Measurements from ENCODE around the gene UBE2Q2.
"Not testable (repeated sequence)": the region's sequence is repeated elsewhere in the genome, so short reads cannot be mapped to it uniquely, and the experiment has no call there.

UBE2Q2 gene

GRCh38 chr15:75867449-75867848, 24.2 kb downstream of the UBE2Q2 start:
- Histone ChIP-seq H3K27ac (no peak overlapping the region), H3K36me3 (peaks cover 16% of the 10 kb centered on the region), H3K9me3 (ENCODE audit: severe bottlenecking) (no peaks in the 10 kb centered on the region), H3K27me3 (ENCODE audit: insufficient read depth, low read depth, severe bottlenecking) (no peaks in the 10 kb centered on the region), H3K4me3 (ENCODE audit: low read depth, low read length) (no peak overlapping the region)
- TF ChIP-seq CTCF (IDR thresholded peaks at IDR 0.05; ENCODE audit: low read depth, low read length) = no peak
- DNase-seq = no peak

DNA sequence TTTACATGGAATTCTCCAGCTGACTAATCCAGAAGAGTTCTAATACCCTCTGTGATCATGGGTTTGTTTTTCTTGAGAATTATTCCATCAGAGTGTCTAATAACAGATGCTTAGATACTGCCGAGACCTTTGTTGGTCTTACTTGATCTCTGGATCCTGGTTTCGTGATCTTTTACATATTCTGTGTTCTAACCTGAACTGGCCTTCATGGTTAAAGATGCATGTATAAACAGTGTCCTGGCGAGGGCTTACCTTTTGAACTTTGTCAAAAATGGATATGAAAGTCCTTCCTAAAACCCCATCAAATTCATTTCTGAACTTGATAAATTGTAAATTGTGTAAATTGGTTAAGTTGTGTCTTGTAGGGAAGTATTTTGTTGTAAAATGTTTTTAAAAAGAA, 24.8 kb downstream of the UBE2Q2 start:
- Histone ChIP-seq H3K36me3 (peaks cover 15% of the 10 kb centered on the region), H3K9me3 (ENCODE audit: severe bottlenecking) (no peaks in the 10 kb centered on the region), H3K27me3 (ENCODE audit: insufficient read depth, low read depth, severe bottlenecking) (no peaks in the 10 kb centered on the region), H3K27ac (no peak overlapping the region), H3K4me3 (ENCODE audit: low read depth, low read length) (no peak overlapping the region)
- no peak for TF ChIP-seq CTCF (IDR thresholded peaks at IDR 0.05; ENCODE audit: low read depth, low read length)
- DNase-seq = no peak

DNA sequence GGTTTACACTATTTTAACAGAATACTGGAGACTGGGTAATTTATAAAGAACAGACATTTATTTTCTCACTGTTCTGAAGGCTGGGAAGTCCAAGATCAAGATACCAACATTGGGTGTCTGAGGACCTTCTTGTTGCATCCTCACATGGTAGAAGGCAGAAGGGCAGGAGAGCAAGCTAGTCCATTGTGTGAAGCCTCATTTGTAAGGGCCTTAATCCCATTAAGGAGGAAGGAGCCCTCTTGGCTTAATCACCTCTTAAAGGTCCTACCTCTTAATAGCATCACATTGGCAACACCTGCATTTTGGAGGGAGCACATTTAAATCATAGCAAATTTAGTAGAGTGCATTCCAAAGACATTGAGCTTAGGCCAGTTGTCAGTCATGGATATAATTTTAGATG, 26.2 kb downstream of the UBE2Q2 start:
- Histone ChIP-seq H3K36me3 (peaks cover 23% of the 10 kb centered on the region), H3K4me3 (ENCODE audit: low read depth, low read length) (no peak overlapping the region), H3K9me3 (ENCODE audit: severe bottlenecking) (no peaks in the 10 kb centered on the region), H3K27ac (no peak overlapping the region), H3K27me3 (ENCODE audit: insufficient read depth, low read depth, severe bottlenecking) (no peaks in the 10 kb centered on the region)
- TF ChIP-seq CTCF (IDR thresholded peaks at IDR 0.05; ENCODE audit: low read depth, low read length) = no peak
- DNase-seq = peak; percentile 14

DNA sequence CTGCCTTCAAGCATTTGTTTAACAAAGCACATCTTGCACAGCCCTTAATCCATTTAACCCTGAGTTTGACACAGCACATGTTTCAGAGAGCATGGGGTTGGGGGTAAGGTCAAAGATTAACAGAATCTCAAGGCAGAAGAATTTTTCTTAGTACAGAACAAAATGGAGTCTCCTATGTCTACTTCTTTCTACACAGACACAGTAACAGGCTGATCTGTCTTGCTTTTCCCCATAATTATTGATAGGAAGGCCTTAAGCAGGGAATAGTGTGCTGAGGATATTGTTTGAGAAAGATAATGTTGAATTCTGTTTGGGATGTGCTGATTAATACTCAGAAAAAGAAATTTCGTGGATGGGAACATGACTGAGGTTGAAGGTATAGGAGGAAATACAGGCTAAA, 28.3 kb downstream of the UBE2Q2 start:
- not testable (repeated sequence) for H3K4me3 ChIP-seq (ENCODE audit: low read depth, low read length); DNase-seq; H3K27me3 ChIP-seq (ENCODE audit: insufficient read depth, low read depth, severe bottlenecking); H3K27ac ChIP-seq; H3K9me3 ChIP-seq (ENCODE audit: severe bottlenecking)
- H3K36me3 ChIP-seq = peaks cover 39% of the 10 kb centered on the region

- Histone ChIP-seq H3K36me3 (peaks cover 42% of the 10 kb centered on the region), H3K4me3 (ENCODE audit: low read depth, low read length) (no peak overlapping the region), H3K27me3 (ENCODE audit: insufficient read depth, low read depth, severe bottlenecking) (no peaks in the 10 kb centered on the region), H3K9me3 (ENCODE audit: severe bottlenecking) (no peaks in the 10 kb centered on the region), H3K27ac (no peak overlapping the region)
- no peak for DNase-seq
- no peak for TF ChIP-seq CTCF (IDR thresholded peaks at IDR 0.05; ENCODE audit: low read depth, low read length)
Measured at GRCh38 chr15:75872403-75872990, 29.2 kb downstream of the UBE2Q2 start.

DNA sequence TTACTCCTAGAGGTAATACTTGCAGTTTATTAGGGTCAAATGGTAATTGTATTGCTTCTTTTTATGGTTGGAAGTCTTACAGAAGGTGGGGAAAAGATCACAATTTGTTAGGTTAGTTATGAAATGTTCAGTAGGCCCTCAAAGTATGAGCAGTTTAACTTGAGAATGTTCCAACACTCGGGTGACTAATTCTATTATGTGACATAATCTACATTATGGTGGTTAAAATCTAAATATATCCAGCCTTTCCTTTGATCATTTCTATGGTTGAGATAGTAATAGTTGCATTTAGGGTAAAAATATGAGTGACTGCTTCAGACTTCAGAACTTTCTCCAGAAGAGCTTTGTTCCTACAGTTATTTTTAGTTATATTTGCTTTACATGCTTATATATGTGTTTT, 40.8 kb downstream of the UBE2Q2 start:
- Histone ChIP-seq H3K4me3 (ENCODE audit: low read depth, low read length) (no peak overlapping the region), H3K36me3 (peaks cover 22% of the 10 kb centered on the region), H3K27me3 (ENCODE audit: insufficient read depth, low read depth, severe bottlenecking) (no peaks in the 10 kb centered on the region), H3K27ac (no peak overlapping the region), H3K9me3 (ENCODE audit: severe bottlenecking) (no peaks in the 10 kb centered on the region)
- no peak for TF ChIP-seq CTCF (IDR thresholded peaks at IDR 0.05; ENCODE audit: low read depth, low read length)
- DNase-seq = no peak
